Neural cell (in vitro differentiated cells): Measurements from ENCODE around the gene PDE8A. TPM values are rescaled to one million over a fixed set of nuclear protein-coding genes. Genes with fewer than 3 reads are reported as not detected.

Experiments
- H2AFZ ChIP-seq: fragments of 200-600, 300-800 bp; sonication (generic), shearing (Covaris generic); 2 replicates; pipeline ENCODE4 v1.6.0; 2014; ENCODE audit warnings: low read depth, mild to moderate bottlenecking, antibody characterized with exemption, low read length, moderate library complexity
- H3F3A ChIP-seq: fragments of 200-600 bp; shearing (Covaris generic); 2 replicates; pipeline ENCODE4 v1.6.1; 2016; ENCODE audit warnings: mild to moderate bottlenecking, moderate library complexity, mixed read lengths, antibody characterized with exemption, low read length; ENCODE audit not compliant: insufficient read depth, poor library complexity, severe bottlenecking
- H3K27ac ChIP-seq: fragments of 200-600, 300-800 bp; sonication (generic), shearing (Covaris generic); 2 replicates; pipeline ENCODE4 v1.5.1; 2014; ENCODE audit warnings: mild to moderate bottlenecking, low read length, moderate library complexity
- H3K27me3 ChIP-seq: fragments of 300-800, 200-600 bp; sonication (generic), shearing (Covaris generic); 2 replicates; pipeline ENCODE4 v1.6.0; 2014; ENCODE audit warnings: mild to moderate bottlenecking, low read depth, low read length, moderate library complexity; ENCODE audit not compliant: insufficient read depth
- H3K36me3 ChIP-seq: fragments of 300-800, 200-600 bp; sonication (generic), shearing (Covaris generic); 2 replicates; pipeline ENCODE4 v1.5.1; 2014; ENCODE audit warnings: mild to moderate bottlenecking, antibody characterized with exemption, low read length, moderate library complexity; ENCODE audit not compliant: insufficient read depth
- H3K4me2 ChIP-seq: fragments of 300-800, 200-600 bp; sonication (generic), shearing (Covaris generic); 2 replicates; pipeline ENCODE4 v1.6.0; 2014; ENCODE audit warnings: mild to moderate bottlenecking, low read length
- H3K4me3 ChIP-seq: fragments of 300-800, 200-600 bp; sonication (generic), shearing (Covaris generic); 2 replicates; pipeline ENCODE4 v1.5.1; 2014; ENCODE audit warnings: mild to moderate bottlenecking, low read length, moderate library complexity
- H3K79me2 ChIP-seq: fragments of 200-600 bp; shearing (Covaris generic); replicated peaks from 2 replicates; pipeline ENCODE4 v1.6.0; 2014; ENCODE audit warnings: mild to moderate bottlenecking, low read length, moderate library complexity; ENCODE audit not compliant: insufficient read depth
- H3K9ac ChIP-seq: fragments of 300-800, 200-600 bp; sonication (generic), shearing (Covaris generic); 2 replicates; pipeline ENCODE4 v1.6.1; 2016; ENCODE audit warnings: mild to moderate bottlenecking, low read length, mixed read lengths
- H3K9me2 ChIP-seq: fragments of 200-600 bp; shearing (Covaris generic); 2 replicates; pipeline ENCODE4 v1.6.1; 2016; ENCODE audit warnings: mild to moderate bottlenecking, low read length, mixed read lengths; ENCODE audit not compliant: insufficient read depth
- H3K9me3 ChIP-seq: fragments of 200-600, 300-800 bp; sonication (generic), shearing (Covaris generic); 2 replicates; pipeline ENCODE4 v1.6.1; 2016; ENCODE audit warnings: mild to moderate bottlenecking, mixed run types, low read length, moderate library complexity, mixed read lengths
- H4K20me1 ChIP-seq: fragments of 200-600 bp; shearing (Covaris generic); 2 replicates; pipeline ENCODE4 v1.6.1; 2016; ENCODE audit warnings: mild to moderate bottlenecking, mixed run types; ENCODE audit not compliant: insufficient read depth
- EP300 ChIP-seq: fragments of 450-650 bp; conservative IDR thresholded peaks from 2 replicates; pipeline ENCODE4 v1.6.1; 2014; ENCODE audit warnings: antibody characterized with exemption, mild to moderate bottlenecking, moderate library complexity; ENCODE audit not compliant: poor library complexity, severe bottlenecking
- EZH2 ChIP-seq: fragments of 200-600, 300-800 bp; shearing (Covaris generic), sonication (generic); IDR thresholded peaks from 2 replicates; pipeline ENCODE4 v1.6.1; 2014; ENCODE audit warnings: antibody characterized with exemption, low read length, borderline replicate concordance, mild to moderate bottlenecking; ENCODE audit not compliant: insufficient read depth, poor library complexity, severe bottlenecking
- MXI1 ChIP-seq: fragments of 450-650 bp; conservative IDR thresholded peaks from 2 replicates; pipeline ENCODE4 v1.6.1; 2014; ENCODE audit warnings: antibody characterized with exemption, mild to moderate bottlenecking; ENCODE audit not compliant: poor library complexity, severe bottlenecking
- POLR2AphosphoS5 ChIP-seq: IDR thresholded peaks from 2 replicates; pipeline ENCODE4 v1.6.1; 2012
- RAD21 ChIP-seq: fragments of 450-650 bp; conservative IDR thresholded peaks from 2 replicates; pipeline ENCODE4 v1.6.1; 2014; ENCODE audit warnings: antibody characterized with exemption, mild to moderate bottlenecking, moderate library complexity
- SMC3 ChIP-seq: fragments of 450-650 bp; conservative IDR thresholded peaks from 2 replicates; pipeline ENCODE4 v1.6.1; 2014; ENCODE audit warnings: antibody characterized with exemption, mild to moderate bottlenecking, moderate library complexity; ENCODE audit not compliant: poor library complexity
- TAF1 ChIP-seq: IDR thresholded peaks from 2 replicates; pipeline ENCODE4 v1.6.1; 2012; ENCODE audit warnings: low read depth
- polyA plus RNA-seq: library from polyadenylated mRNA; depleted of rRNA; stranded (reverse); fragments of >200 nt; gene quantifications from 2 replicates; pipeline ENCODE4 v1.2.3, GENCODE V29; 2014
- TF ChIP-seq, protein P1 (sequence below): IDR thresholded peaks from 2 replicates; pipeline ENCODE4 v1.6.1; 2012; ENCODE audit warnings: borderline replicate concordance
- TF ChIP-seq, protein P2 (sequence below): fragments of 450-650 bp; IDR thresholded peaks from 2 replicates; pipeline ENCODE4 v1.5.1; 2014; ENCODE audit warnings: antibody characterized with exemption, mild to moderate bottlenecking, moderate library complexity; ENCODE audit not compliant: poor library complexity, severe bottlenecking

The PDE8A gene
- polyA plus RNA-seq, 1 donor from 2014 or later: 13.2 TPM

DNA sequence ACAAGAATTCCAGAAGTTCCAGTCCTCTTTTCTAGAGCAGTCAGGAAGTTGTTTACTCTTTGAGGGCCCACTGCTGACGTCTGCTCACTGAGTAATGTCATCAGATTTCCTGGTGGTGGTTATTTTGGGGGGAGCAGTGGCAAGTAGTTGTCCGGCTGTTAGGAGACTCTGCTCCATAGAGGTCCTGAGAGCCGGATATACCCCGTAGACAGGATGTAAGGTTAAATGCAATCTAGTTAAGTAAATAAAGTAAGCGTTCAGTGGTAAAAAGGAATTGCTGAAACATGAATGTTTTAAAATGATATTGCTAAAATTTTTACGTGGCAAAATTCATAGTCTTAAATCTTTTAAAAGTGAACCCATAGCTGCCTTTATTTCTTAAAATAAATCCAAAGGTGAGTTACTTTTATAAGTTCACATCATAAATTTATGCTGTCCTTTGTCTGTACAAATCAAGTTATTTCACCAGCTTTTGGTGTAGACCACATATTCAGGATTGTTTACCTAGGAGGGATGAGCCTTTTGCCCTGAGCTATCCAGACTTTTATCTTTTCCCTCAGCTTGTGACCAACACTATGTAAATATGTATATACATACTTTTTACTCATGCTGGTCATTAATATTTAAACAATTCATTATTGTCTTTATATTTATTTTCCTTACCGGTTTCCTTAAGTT lies 65.8 kb downstream of the PDE8A start:
- H3K9ac ChIP-seq: no peak overlapping the region
- H3K36me3 ChIP-seq: no peaks in the 10 kb centered on the region
- no peak overlapping the region for H3K4me2 ChIP-seq
- H3K4me3 ChIP-seq: no peak overlapping the region
- no peaks in the 10 kb centered on the region for H3F3A ChIP-seq
- TF ChIP-seq, protein P1, sequence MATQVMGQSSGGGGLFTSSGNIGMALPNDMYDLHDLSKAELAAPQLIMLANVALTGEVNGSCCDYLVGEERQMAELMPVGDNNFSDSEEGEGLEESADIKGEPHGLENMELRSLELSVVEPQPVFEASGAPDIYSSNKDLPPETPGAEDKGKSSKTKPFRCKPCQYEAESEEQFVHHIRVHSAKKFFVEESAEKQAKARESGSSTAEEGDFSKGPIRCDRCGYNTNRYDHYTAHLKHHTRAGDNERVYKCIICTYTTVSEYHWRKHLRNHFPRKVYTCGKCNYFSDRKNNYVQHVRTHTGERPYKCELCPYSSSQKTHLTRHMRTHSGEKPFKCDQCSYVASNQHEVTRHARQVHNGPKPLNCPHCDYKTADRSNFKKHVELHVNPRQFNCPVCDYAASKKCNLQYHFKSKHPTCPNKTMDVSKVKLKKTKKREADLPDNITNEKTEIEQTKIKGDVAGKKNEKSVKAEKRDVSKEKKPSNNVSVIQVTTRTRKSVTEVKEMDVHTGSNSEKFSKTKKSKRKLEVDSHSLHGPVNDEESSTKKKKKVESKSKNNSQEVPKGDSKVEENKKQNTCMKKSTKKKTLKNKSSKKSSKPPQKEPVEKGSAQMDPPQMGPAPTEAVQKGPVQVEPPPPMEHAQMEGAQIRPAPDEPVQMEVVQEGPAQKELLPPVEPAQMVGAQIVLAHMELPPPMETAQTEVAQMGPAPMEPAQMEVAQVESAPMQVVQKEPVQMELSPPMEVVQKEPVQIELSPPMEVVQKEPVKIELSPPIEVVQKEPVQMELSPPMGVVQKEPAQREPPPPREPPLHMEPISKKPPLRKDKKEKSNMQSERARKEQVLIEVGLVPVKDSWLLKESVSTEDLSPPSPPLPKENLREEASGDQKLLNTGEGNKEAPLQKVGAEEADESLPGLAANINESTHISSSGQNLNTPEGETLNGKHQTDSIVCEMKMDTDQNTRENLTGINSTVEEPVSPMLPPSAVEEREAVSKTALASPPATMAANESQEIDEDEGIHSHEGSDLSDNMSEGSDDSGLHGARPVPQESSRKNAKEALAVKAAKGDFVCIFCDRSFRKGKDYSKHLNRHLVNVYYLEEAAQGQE: no peak
- TF ChIP-seq MXI1 (no peak), EZH2 (no peak), POLR2AphosphoS5 (no peak)
- no peaks in the 10 kb centered on the region for H3K79me2 ChIP-seq
- no peaks in the 10 kb centered on the region for H3K9me3 ChIP-seq
- no peaks in the 10 kb centered on the region for H4K20me1 ChIP-seq
- no peaks in the 10 kb centered on the region for H3K27me3 ChIP-seq
- H3K27ac ChIP-seq: no peak overlapping the region
- H3K9me2 ChIP-seq: no peaks in the 10 kb centered on the region
- H2AFZ ChIP-seq: no peak overlapping the region

DNA sequence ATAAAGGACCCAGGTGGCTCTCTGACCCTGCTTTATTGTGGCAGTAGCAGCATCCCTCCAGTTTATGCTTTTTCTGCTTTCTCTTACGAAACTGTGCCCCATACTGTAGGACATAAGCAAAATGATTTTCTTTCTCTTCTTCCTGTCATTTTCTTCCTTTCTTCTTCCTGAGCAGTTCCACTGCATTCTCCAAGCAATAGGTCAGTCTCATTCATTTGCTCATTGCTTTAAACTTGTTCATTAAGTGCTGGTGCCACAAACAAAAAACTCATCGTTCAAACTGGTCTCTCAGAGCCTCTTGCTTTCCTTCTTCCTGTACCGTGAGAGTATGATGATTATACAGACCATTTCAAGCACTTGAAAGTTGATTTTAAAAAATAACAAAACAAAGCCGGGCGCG lies 66.8 kb downstream of the PDE8A start:
- H3K36me3 ChIP-seq: no peaks in the 10 kb centered on the region
- H3K9me3 ChIP-seq: no peaks in the 10 kb centered on the region
- H4K20me1 ChIP-seq: no peaks in the 10 kb centered on the region
- no peaks in the 10 kb centered on the region for H3F3A ChIP-seq
- H3K27ac ChIP-seq: no peak overlapping the region
- TF ChIP-seq, protein P1: no peak
- TF ChIP-seq, protein P2, sequence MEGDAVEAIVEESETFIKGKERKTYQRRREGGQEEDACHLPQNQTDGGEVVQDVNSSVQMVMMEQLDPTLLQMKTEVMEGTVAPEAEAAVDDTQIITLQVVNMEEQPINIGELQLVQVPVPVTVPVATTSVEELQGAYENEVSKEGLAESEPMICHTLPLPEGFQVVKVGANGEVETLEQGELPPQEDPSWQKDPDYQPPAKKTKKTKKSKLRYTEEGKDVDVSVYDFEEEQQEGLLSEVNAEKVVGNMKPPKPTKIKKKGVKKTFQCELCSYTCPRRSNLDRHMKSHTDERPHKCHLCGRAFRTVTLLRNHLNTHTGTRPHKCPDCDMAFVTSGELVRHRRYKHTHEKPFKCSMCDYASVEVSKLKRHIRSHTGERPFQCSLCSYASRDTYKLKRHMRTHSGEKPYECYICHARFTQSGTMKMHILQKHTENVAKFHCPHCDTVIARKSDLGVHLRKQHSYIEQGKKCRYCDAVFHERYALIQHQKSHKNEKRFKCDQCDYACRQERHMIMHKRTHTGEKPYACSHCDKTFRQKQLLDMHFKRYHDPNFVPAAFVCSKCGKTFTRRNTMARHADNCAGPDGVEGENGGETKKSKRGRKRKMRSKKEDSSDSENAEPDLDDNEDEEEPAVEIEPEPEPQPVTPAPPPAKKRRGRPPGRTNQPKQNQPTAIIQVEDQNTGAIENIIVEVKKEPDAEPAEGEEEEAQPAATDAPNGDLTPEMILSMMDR: no peak
- no peak for TF ChIP-seq SMC3
- no peak for TF ChIP-seq EZH2
- no peak for TF ChIP-seq POLR2AphosphoS5
- no peak for TF ChIP-seq MXI1
- TF ChIP-seq TAF1: no peak
- no peak for TF ChIP-seq EP300
- no peak for TF ChIP-seq RAD21
- H3K4me3 ChIP-seq: no peak overlapping the region
- H3K9ac ChIP-seq: no peak overlapping the region
- H3K4me2 ChIP-seq: no peak overlapping the region
- no peaks in the 10 kb centered on the region for H3K9me2 ChIP-seq
- no peak overlapping the region for H2AFZ ChIP-seq
- H3K79me2 ChIP-seq: no peaks in the 10 kb centered on the region
- H3K27me3 ChIP-seq: no peaks in the 10 kb centered on the region
